CD4-positive, alpha-beta T cell treated with Interleukin-12 subunit alpha and Interleukin-12 subunit beta, for 1 hour (primary cell): ENCODE measurements around the gene KAT2B.
"Not testable (repeated sequence)": the region's sequence is repeated elsewhere in the genome, so short reads cannot be mapped to it uniquely, and the experiment has no call there.

Experiments used
- DNase-seq: peaks from one replicate; pipeline ENCODE4 v3.0.0-alpha.2; 2020

KAT2B gene

DNA sequence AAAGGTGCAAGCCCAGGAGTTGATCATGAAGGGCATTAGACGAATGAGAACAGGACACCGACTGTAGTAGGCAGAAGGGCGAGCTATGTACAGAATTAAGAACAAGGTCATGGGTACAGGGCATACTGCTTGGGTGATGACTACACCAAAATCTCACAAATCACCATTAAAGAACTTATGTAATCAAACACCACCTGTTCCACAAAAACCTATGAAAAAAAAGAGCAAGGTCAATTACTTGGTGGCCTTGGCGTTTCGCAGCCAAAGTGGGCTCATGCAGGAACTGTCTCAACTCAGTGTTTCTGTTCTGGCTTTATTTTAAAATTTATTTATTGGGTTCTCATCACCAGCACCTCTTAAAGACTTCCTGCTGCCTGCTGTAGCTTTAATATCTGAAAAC, 2.1 kb downstream of the KAT2B start:
- no peak for DNase-seq

DNA sequence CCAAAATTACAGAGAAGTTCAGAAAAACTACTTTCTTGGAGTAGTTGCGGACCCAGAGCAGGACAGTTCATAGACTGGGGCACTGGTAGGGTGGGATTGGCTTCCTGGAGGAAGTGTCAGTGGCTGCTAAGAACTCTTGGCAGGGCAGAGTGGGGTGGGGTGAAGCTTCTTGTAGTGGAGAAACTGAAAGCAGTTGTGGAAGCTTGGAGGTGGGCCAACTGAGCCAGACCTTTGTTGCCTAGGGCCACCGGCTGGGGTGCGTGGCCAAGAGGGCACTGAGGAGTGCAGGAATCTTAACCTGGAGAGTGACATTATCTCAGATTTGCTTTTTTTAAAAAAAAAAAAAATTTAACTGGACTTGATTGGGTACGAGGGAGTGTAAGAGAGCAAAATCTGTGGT, 3.1 kb downstream of the KAT2B start:
- DNase-seq: peak; percentile 63

DNA sequence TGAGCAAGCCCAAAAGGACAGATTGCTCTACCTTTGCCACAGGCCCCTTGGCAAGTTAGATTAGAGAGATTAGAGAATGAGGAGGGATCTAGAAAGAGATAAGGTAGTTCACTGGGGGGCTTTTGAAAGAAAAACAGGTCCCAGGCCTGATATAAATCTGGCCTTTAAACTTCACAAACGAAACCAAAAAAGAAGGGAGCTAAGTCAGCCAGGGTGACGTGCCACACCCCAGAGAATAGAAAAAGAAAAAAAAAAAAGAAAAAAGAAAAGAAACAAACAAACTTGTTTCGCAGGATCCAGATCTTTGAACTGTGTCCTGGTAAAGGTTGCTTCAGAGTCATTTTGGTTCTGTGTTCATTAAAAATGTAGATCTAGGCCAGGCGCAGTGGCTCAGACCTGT, 3.6 kb downstream of the KAT2B start:
- DNase-seq: no peak

DNA sequence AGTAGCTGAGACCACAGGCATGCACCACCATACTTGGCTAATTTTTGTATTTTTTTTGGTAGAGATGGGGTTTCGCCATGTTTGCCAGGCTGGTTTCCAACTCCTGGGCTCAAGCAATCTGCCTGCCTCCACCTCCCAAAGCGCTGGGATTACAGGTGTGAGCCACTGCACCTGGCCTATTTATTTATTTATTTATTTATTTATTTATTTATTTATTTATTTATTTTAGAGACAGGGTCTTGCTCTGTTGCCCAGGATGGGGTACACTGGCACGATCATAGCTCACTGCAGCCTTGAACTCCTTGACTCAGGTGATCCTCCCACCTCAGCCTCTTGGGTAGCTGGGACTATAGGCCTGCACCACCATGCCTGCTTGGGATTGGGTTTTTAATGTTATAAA, 4.9 kb downstream of the KAT2B start:
- DNase-seq: not testable (repeated sequence)

DNA sequence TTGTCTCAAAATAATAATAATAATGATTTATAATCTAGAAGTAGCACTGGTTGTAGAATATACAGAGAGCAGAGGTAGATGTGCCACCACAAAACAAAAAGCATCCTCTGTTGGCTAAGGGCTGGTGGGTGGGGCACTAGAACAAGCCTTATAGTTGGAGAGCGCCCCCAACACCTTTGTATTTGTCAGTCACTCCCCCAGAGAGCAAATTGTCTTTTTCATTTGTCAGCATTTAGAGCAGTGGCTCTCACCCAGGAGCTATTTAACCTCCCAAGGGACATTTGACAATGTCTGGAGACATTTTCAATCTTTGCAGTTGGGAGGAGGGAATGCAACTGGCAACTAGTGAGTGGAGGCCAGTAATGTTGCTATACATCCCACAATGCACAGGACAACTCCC, 6.3 kb downstream of the KAT2B start:
- DNase-seq: no peak

GRCh38 chr3:20047341-20047779, 7.1 kb downstream of the KAT2B start:
- no peak for DNase-seq

DNA sequence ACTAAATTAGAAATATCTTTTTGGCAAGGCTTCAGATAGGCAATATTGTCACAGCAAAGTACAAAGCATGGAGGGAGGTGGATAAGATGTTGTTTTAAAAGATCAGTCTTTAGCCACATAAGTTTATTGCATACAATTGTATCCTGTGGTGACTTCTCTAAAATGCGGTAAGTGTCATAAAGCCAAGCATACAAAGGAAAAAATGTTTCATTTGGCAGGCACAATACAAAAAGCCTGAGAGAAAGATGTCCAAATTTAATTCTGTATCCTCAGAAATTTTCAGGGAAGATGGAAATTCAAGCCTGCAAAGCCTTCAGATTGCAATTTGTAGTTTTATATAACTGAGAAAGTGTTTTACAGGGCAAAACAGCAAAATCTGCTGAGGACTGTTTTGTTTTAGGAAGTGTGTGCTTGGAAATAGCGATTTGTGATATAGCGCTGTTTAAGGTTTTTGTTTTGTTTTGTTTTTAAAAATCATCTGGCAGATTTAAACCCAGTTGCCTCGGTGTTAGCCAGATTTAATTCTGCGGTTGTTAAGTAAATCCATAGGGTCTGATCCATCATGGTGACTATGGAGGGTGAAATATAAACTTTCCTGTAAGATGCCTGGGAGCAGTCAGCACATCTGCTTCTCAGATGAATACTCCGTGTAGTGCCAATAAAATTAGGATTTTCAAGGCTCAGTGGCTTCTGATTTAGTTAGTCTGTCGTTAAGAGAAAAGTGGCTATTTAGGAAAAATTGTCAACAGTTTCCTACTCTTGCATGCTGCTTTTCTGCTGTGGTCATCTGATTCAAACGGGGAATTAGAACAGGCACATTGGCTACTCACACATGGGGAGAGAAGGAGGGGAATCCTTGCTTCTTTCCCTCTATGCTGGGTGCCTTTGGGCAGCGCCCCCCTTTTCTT, 8.0 kb downstream of the KAT2B start:
- DNase-seq: no peak

DNA sequence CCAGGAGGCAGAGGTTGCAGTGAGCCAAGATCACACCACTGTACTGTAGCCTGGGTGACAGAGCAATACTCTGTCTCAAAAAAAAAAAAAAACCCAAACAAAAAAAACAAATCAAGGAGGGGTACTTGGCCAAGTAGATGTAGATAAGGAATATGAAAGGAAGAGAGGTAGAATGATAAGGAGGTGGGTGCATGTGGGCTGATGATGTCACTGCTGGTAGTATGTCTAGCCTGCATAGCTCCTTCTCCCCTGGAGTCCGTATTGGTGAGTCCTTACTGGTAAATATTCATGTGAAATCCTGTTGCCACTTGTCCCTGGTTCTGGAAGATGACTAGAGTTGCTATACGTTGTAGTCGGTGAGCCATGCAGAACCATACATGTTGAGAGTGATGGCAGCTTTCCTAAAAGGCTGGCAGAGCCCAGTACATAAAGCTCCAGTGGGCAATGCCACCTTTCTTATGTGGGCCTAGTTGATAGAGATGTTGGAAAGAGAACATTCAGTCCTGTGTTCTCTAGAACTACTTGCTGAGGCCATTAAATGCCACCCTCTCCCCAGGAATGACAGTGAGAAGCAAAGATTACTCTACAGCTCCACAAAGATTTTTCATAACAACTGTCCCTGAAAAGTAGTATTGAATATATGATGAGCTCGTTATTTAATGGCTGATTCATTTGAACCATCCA, 11.0 kb downstream of the KAT2B start:
- no peak for DNase-seq

GRCh38 chr3:20052851-20053250, 12.6 kb downstream of the KAT2B start:
- no peak for DNase-seq

- DNase-seq: peak; percentile 77
Observed at GRCh38 chr3:20054549-20054987, 14.3 kb downstream of the KAT2B start.

GRCh38 chr3:20055020-20055775, 15.0 kb downstream of the KAT2B start:
- no peak for DNase-seq

GRCh38 chr3:20055842-20056241, 15.6 kb downstream of the KAT2B start:
- DNase-seq: no peak

DNA sequence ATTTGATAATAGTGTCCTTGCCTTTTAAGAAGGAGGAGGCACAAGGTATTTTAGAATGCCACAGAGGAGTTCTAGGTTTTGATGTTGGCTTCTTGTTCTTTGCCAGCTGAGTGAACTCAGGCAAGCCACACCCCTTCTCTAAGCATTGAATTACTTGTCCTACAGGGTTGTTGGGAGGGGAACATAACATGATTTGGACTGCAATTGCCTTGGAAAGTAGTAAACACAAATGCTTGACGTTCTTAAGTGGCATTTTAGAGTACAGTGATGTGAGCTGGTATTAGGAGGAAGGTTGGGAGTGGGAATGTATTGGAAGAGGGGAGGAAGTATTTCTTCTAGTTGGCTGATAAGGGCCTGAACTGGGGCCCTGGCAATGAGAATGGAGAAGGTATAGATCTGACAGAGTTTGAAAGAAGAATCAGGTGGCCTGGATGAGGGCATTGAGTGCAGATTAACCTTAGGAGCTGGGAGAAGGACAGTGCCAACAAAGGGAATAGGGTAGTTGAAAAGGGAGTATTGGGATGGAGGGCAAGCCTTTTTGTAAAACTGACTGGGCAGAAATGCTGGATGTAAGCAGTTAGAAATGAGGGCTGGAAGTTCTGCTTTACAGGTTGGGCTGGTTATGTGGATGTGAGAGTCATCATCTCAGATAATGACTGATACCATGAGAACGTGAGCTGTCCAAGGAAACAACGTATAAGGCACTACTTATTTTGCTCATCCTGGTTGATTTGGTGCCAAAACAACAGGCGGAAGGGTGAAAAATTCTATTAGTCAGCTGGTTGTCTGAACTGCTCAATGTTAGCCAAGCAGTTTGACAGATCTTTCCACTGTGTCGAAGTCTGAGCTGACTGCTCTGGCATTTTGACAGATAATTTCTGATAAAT, 16.7 kb downstream of the KAT2B start:
- DNase-seq: no peak

- no peak for DNase-seq
Observed at GRCh38 chr3:20057612-20058180, 17.4 kb downstream of the KAT2B start.

DNA sequence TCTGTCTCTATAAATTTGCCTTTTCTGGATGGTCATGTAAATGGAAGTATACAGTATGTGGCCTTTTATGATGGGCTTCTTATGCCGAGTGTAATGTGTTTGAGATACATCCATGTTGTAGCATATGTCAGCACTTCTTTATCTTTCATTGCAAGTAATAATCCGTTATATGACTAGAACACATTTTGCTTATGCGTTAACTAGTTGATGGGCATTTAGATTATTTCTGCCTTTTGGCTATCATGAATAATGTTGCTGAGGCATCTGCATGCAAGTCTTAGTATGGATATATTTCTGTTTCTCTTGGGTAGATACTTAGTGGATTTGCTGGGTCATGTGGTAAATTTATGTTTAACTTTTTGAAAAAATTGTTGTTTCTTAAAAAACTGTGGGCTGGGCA, 19.7 kb downstream of the KAT2B start:
- DNase-seq: no peak

GRCh38 chr3:20060974-20061685, 20.9 kb downstream of the KAT2B start:
- no peak for DNase-seq

GRCh38 chr3:20062996-20063395, 22.8 kb downstream of the KAT2B start:
- no peak for DNase-seq

DNA sequence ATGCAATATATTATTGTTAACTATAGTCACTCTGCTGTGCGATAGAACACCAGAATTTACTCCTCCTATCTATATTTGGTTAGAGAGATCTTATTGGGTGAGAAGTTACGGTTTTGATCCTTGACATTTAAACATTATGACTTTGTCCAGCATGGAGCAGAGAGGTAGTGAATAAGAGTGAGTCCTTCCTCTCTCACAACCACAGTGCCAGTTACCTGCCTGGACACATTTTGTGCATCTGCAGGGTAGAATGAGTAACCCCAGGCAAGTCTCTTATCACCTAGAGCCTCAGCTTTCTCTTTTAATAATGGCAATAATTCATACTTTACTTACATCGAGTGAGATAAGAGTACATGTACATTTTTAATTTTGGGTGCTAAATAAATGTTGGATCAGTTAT, 24.1 kb downstream of the KAT2B start:
- no peak for DNase-seq

GRCh38 chr3:20064796-20065564, 24.7 kb downstream of the KAT2B start:
- no peak for DNase-seq

DNA sequence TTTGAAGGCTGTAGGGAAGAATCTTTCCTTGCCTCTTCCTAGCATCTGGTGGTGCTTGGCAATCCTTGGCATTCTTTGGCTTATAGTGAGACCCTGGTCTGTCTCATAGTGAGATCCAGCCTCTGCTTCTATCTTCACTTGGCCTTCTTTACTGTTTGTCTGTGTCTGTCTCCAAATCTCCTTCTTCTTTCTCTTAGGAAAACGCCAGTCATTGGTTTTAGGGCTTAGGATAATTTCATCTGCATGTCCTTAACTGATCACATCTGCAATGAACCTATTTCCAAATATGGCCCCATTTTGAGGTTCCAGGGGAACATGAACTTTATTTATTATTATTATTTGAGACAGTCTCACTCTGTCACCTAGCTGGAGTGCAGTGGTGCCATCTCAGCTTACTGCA, 25.8 kb downstream of the KAT2B start:
- no peak for DNase-seq
